Panc1 (cell line): ENCODE measurements around the gene CD101. TPM values are rescaled to one million over a fixed set of nuclear protein-coding genes. Genes with fewer than 3 reads are reported as not detected.

Experiments
- ATAC-seq: fragments of 200-7000 bp; cut with Tn5 transposase; 2 replicates; pipeline ENCODE4 v1.9.1; 2020; ENCODE audit warnings: mild to moderate bottlenecking, moderate library complexity
- BruUV-seq: library from RNA; stranded (reverse); fragments of 400-500 nt; replicated peaks from 2 replicates; lab custom pipeline; 2021; lab: Mats Ljungman, UMichigan
- CTCF ChIA-PET: fragments of 300-600 bp; sonication (Branson Sonifier 250); formaldehyde crosslinking; loops from one replicate; lab custom pipeline; 2022; ENCODE audit warnings: antibody characterized with exemption; lab: Charles Lee
- POLR2A ChIA-PET: fragments of 300-600 bp; sonication (Branson Sonifier 250); formaldehyde crosslinking; loops from one replicate; lab custom pipeline; 2022; ENCODE audit warnings: antibody characterized with exemption; lab: Charles Lee
- DNase-seq: peaks from one replicate; pipeline ENCODE4 v3.0.0-alpha.2; 2010; ENCODE audit warnings: low read depth, low spot score
- H3K27ac ChIP-seq: 2 replicates; pipeline ENCODE4 v1.5.1; 2011; ENCODE audit warnings: mild to moderate bottlenecking, low read length, inconsistent platforms
- H3K27me3 ChIP-seq: fragments of 200-500 bp; sonication (Bioruptor generic); 2 replicates; pipeline ENCODE4 v1.6.0; 2014; ENCODE audit warnings: low read length, inconsistent platforms; ENCODE audit not compliant: control insufficient read depth, insufficient read depth
- H3K36me3 ChIP-seq: fragments of 200-500 bp; sonication (Bioruptor generic); 2 replicates; pipeline ENCODE4 v1.5.1; 2014; ENCODE audit warnings: inconsistent platforms, mild to moderate bottlenecking, low read length, moderate library complexity; ENCODE audit not compliant: control insufficient read depth, insufficient read depth
- H3K4me1 ChIP-seq: 2 replicates; pipeline ENCODE4 v1.5.1; 2011; ENCODE audit warnings: inconsistent platforms, mild to moderate bottlenecking, low read length, moderate library complexity; ENCODE audit not compliant: control insufficient read depth, insufficient read depth
- H3K4me3 ChIP-seq, 2 experiments: 2 replicates each; pipeline ENCODE4 v1.5.1; 2011 to 2012; ENCODE audit warnings: low read depth in 2 of 2, low read length in 2 of 2, mild to moderate bottlenecking in 2 of 2, inconsistent platforms in 1 of 2, moderate library complexity in 1 of 2
- H3K9me3 ChIP-seq: fragments of 200-500 bp; sonication (Bioruptor generic); 2 replicates; pipeline ENCODE4 v1.5.1; 2014; ENCODE audit warnings: low read depth, mild to moderate bottlenecking, inconsistent platforms, low read length, moderate library complexity; ENCODE audit not compliant: control insufficient read depth, insufficient read depth
- POLR2AphosphoS5 ChIP-seq: IDR thresholded peaks from 2 replicates; pipeline ENCODE4 v1.6.1; 2012; ENCODE audit warnings: mild to moderate bottlenecking, low read depth, low read length, moderate library complexity
- SIN3A ChIP-seq: IDR thresholded peaks from 2 replicates; pipeline ENCODE4 v1.6.1; 2012; ENCODE audit warnings: low read depth, mild to moderate bottlenecking, low read length, moderate library complexity, borderline replicate concordance; ENCODE audit not compliant: insufficient read depth
- TCF7L2 ChIP-seq: IDR thresholded peaks from 2 replicates; pipeline ENCODE4 v1.6.1; 2011; ENCODE audit warnings: mild to moderate bottlenecking, low read depth, low read length, inconsistent platforms
- in situ Hi-C: cut with HindIII; loops from 2 replicates; pipeline ENCODE4 v1.10.0; 2016; ENCODE audit warnings: low sequenced_read_pairs, low pct_unique_long_range_greater_than_20kb
- intact Hi-C: fragments of 100-400 bp; cut with micrococcal nuclease; formaldehyde crosslinking; loops from one replicate; pipeline ENCODE4 v1.10.0; 2022; ENCODE audit not compliant: unreplicated experiment
- total RNA-seq: library from RNA; stranded (reverse); gene quantifications from one replicate; pipeline ENCODE4 v1.2.1, GENCODE V29; 2021; ENCODE audit not compliant: unreplicated experiment
- TF ChIP-seq, protein P1 (sequence below), 2 experiments: IDR thresholded peaks; 2 replicates each; pipeline ENCODE4 v1.6.1; 2011 to 2012; ENCODE audit warnings: low read depth in 2 of 2, control low read depth in 1 of 2, low read length in 1 of 2, mild to moderate bottlenecking in 1 of 2, moderate library complexity in 1 of 2; ENCODE audit not compliant: insufficient read depth in 1 of 2
- TF ChIP-seq, protein P2 (sequence below): fragments of 450-650 bp; IDR thresholded peaks from 2 replicates; pipeline ENCODE4 v1.5.1; 2017; ENCODE audit warnings: mild to moderate bottlenecking

The CD101 gene
- total RNA-seq, 1 experiment from 2014 or later, result not detected

DNA sequence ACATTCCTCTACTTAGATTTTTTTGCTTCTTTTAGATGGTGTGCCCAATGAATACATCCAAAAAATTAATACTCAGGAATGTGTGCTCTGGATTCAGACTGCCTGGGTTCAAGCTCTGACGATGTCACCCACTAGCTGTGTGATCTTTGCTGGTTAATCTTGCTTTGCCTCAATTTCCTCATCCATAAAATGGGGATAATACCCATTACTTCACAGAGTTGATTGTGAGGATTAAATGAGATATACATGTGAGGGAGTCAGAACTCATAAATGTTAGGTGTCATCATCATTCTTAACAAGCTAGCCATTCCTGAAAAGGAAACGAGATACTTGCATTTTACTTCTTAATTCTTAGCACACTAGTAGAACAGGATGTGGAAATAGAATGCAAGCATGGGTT, 45.7 kb downstream of the CD101 start:
- ChIA-PET CTCF (interaction anchor here (0.6 kb wide), 1 partner anchor 167 kb away, joined by 4 read pairs; no protein-coding TSS in a partner anchor), POLR2A (no interaction called here)
- intact Hi-C loops (no loop called here), in situ Hi-C loops (no loop called here)
- Histone ChIP-seq H3K36me3 (no peaks in the 10 kb centered on the region), H3K4me1 (no peaks in the 10 kb centered on the region), H3K4me3 (no peak overlapping the region), H3K9me3 (no peaks in the 10 kb centered on the region), H3K27me3 (no peaks in the 10 kb centered on the region), H3K27ac (no peak overlapping the region)
- ATAC-seq (no peak), DNase-seq (no peak)
- no peak for TF ChIP-seq SIN3A
- no peak for TF ChIP-seq TCF7L2
- TF ChIP-seq, protein P1, sequence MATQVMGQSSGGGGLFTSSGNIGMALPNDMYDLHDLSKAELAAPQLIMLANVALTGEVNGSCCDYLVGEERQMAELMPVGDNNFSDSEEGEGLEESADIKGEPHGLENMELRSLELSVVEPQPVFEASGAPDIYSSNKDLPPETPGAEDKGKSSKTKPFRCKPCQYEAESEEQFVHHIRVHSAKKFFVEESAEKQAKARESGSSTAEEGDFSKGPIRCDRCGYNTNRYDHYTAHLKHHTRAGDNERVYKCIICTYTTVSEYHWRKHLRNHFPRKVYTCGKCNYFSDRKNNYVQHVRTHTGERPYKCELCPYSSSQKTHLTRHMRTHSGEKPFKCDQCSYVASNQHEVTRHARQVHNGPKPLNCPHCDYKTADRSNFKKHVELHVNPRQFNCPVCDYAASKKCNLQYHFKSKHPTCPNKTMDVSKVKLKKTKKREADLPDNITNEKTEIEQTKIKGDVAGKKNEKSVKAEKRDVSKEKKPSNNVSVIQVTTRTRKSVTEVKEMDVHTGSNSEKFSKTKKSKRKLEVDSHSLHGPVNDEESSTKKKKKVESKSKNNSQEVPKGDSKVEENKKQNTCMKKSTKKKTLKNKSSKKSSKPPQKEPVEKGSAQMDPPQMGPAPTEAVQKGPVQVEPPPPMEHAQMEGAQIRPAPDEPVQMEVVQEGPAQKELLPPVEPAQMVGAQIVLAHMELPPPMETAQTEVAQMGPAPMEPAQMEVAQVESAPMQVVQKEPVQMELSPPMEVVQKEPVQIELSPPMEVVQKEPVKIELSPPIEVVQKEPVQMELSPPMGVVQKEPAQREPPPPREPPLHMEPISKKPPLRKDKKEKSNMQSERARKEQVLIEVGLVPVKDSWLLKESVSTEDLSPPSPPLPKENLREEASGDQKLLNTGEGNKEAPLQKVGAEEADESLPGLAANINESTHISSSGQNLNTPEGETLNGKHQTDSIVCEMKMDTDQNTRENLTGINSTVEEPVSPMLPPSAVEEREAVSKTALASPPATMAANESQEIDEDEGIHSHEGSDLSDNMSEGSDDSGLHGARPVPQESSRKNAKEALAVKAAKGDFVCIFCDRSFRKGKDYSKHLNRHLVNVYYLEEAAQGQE (IDR thresholded peaks at IDR 0.05; ENCODE audit: insufficient read depth in 1 of 2, low read depth in 2 of 2, low read length in 1 of 2), result no peak
- TF ChIP-seq POLR2AphosphoS5, result no peak
- TF ChIP-seq, protein P2, sequence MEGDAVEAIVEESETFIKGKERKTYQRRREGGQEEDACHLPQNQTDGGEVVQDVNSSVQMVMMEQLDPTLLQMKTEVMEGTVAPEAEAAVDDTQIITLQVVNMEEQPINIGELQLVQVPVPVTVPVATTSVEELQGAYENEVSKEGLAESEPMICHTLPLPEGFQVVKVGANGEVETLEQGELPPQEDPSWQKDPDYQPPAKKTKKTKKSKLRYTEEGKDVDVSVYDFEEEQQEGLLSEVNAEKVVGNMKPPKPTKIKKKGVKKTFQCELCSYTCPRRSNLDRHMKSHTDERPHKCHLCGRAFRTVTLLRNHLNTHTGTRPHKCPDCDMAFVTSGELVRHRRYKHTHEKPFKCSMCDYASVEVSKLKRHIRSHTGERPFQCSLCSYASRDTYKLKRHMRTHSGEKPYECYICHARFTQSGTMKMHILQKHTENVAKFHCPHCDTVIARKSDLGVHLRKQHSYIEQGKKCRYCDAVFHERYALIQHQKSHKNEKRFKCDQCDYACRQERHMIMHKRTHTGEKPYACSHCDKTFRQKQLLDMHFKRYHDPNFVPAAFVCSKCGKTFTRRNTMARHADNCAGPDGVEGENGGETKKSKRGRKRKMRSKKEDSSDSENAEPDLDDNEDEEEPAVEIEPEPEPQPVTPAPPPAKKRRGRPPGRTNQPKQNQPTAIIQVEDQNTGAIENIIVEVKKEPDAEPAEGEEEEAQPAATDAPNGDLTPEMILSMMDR, result no peak
- no TSS peak for BruUV-seq

DNA sequence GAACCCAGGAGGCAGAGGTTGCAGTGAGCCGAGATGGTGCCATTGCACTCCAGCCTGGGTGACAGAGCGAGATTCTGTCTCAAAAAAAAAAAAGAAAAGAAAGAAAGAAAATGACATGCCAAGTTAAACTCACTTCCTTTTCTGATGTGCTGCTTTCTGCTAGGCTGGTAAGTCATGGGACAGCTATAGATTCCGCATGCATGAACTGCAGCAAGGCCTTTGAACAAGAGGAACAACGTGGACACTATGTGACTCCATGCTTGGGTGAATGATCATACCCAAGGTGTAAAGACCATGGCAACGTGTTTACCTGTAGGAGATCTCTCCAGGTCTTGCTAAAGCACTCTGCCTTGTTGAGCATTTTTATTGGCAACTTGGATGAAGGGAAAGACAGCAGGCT, 48.3 kb downstream of the CD101 start:
- no peak overlapping the region for H3K4me3 ChIP-seq
- no TSS peak for BruUV-seq
- CTCF ChIA-PET, result no interaction called here

More for the DNA sequence above, 48.3 kb downstream of the CD101 start:
- intact Hi-C loops, result loop anchor here (5.0 kb wide), 1 partner anchor 193 kb away; no protein-coding TSS in a partner anchor
- H3K27me3 ChIP-seq, result no peaks in the 10 kb centered on the region
- POLR2A ChIA-PET, result no interaction called here
- no peaks in the 10 kb centered on the region for H3K4me1 ChIP-seq
- no peak for ATAC-seq
- DNase-seq, result no peak
- H3K27ac ChIP-seq, result no peak overlapping the region
- H3K9me3 ChIP-seq, result no peaks in the 10 kb centered on the region
- H3K36me3 ChIP-seq, result no peaks in the 10 kb centered on the region
- TF ChIP-seq SIN3A (no peak), TCF7L2 (no peak), POLR2AphosphoS5 (no peak)
- TF ChIP-seq, protein P2, result no peak
- in situ Hi-C loops, result no loop called here
